Superior temporal gyrus (tissue), 1 donor: ENCODE results near the gene RAB3D.
A peak's percentile ranks its signal among the peaks of the same experiment; 100 is the strongest.
"Not testable (repeated sequence)": the region's sequence is repeated elsewhere in the genome, so short reads cannot be mapped to it uniquely, and the experiment has no call there.

Source experiments
- DNase-seq: peaks from one replicate; pipeline ENCODE4 v3.0.0-alpha.2; 2016; ENCODE audit errors: extremely low spot score

Gene RAB3D

GRCh38 chr19:11338121-11338520, 1.3 kb downstream of the RAB3D start:
- DNase-seq, result no peak

GRCh38 chr19:11337080-11337479, 2.4 kb downstream of the RAB3D start:
- DNase-seq, result no peak

GRCh38 chr19:11335449-11336146, 3.9 kb downstream of the RAB3D start:
- no peak for DNase-seq

GRCh38 chr19:11333838-11334237, 5.6 kb downstream of the RAB3D start:
- not testable (repeated sequence) for DNase-seq

- no peak for DNase-seq
These were observed 6.6 kb downstream of the RAB3D start for GRCh38 chr19:11332822-11333221.

- DNase-seq, result no peak
These were observed 8.0 kb downstream of the RAB3D start for GRCh38 chr19:11331502-11331901.

- DNase-seq, result no peak
These were observed 9.3 kb downstream of the RAB3D start for GRCh38 chr19:11330127-11330526.

- no peak for DNase-seq
These were observed 13.9 kb downstream of the RAB3D start for GRCh38 chr19:11325544-11325943.

GRCh38 chr19:11324748-11325389, 14.6 kb downstream of the RAB3D start:
- no peak for DNase-seq

GRCh38 chr19:11324079-11324661, 15.3 kb downstream of the RAB3D start:
- no peak for DNase-seq

- DNase-seq, result no peak
These were observed 15.8 kb downstream of the RAB3D start for GRCh38 chr19:11323601-11324078.

GRCh38 chr19:11322269-11323024, 17.0 kb downstream of the RAB3D start:
- no peak for DNase-seq

GRCh38 chr19:11321191-11322126, 18.0 kb downstream of the RAB3D start:
- DNase-seq, result no peak

GRCh38 chr19:11320278-11320995, 19.0 kb downstream of the RAB3D start:
- not testable (repeated sequence) for DNase-seq

- DNase-seq, result no peak
These were observed 33.1 kb downstream of the RAB3D start for GRCh38 chr19:11306337-11306736.

- DNase-seq, result no peak
These were observed 34.5 kb downstream of the RAB3D start for GRCh38 chr19:11304936-11305335.

- DNase-seq, result no peak
These were observed 38.7 kb downstream of the RAB3D start for GRCh38 chr19:11300811-11301120.

- no peak for DNase-seq
These were observed 39.3 kb downstream of the RAB3D start for GRCh38 chr19:11299946-11300810.

- peak; percentile 58 for DNase-seq
These were observed 43.2 kb downstream of the RAB3D start for GRCh38 chr19:11296264-11296663.
